ENCODE data around the gene TMEM150C. TPM values are rescaled to one million over a fixed set of nuclear protein-coding genes. Genes with fewer than 3 reads are reported as not detected.
"Not testable (repeated sequence)": the region's sequence is repeated elsewhere in the genome, so short reads cannot be mapped to it uniquely, and the experiment has no call there.

TMEM150C gene
- polyA plus RNA-seq, 4 donors, result 0.45 to 6.2 (median 1.8) TPM

- WGBS, 3 donors, result 4 to 15% (median 12%) methylated on average over 32 to 61 of the region's 61 CpGs
Observed at GRCh38 chr4:82560853-82561785, 669 bp downstream of the TMEM150C start.

DNA sequence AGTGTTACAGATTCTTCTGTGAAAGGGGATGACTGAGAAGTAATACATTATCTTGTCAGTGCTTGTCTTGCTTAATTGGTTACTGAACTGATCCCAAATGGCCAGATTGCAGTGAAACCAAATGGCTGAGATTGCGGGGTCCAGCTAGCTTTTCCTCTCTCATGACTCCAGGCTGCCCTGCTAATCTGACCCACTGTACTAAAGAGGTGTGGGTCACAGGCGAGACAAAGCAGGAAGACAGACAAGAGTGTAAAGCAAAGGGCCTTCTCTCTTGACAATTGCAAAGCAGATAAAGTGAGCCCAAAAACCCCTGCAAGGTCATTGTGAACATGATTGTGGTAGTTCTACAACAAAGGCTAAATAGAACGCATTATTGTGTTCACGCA, 2.1 kb downstream of the TMEM150C start:
- no peak overlapping the region for H3K27ac ChIP-seq (ENCODE audit: low read depth in 1 of 3, low read length in 2 of 3)
- H3K4me3 ChIP-seq (ENCODE audit: low read depth in 1 of 3, low read length in 3 of 3), result no peak overlapping the region
- H3K9me3 ChIP-seq (ENCODE audit: control insufficient read depth in 2 of 2, insufficient read depth in 1 of 2, low read depth in 1 of 2, low read length in 1 of 2), result no peaks in the 10 kb centered on the region
- DNase-seq (no peak), FAIRE-seq (no peak)
- H3K4me1 ChIP-seq (ENCODE audit: control insufficient read depth in 3 of 3, insufficient read depth in 2 of 3, low read depth in 1 of 3, low read length in 2 of 3), result peaks cover 0 to 6% (median 2%) of the 10 kb centered on the region in 3 donors
- no peaks in the 10 kb centered on the region for H3K36me3 ChIP-seq (ENCODE audit: control insufficient read depth in 3 of 3, insufficient read depth in 2 of 3, low read depth in 1 of 3, low read length in 3 of 3)
- H3K27me3 ChIP-seq (ENCODE audit: control insufficient read depth in 3 of 3, insufficient read depth in 3 of 3, low read length in 3 of 3), result peaks cover 0 to 13% (median 0%) of the 10 kb centered on the region in 3 donors
- whole genome bisulfite sequencing, 3 donors, result 28 to 70% (median 58%) methylated on average over 4 of the region's 4 CpGs

More at GRCh38 chr4:82560853-82561785, 669 bp downstream of the TMEM150C start:
- peak; percentile 35 to 49 for DNase-seq
- FAIRE-seq, result no peak
- Histone ChIP-seq H3K9me3 (ENCODE audit: control insufficient read depth in 2 of 2, insufficient read depth in 1 of 2, low read depth in 1 of 2, low read length in 1 of 2) (no peaks in the 10 kb centered on the region), H3K4me3 (ENCODE audit: low read depth in 1 of 3, low read length in 3 of 3) (peak overlapping the region; percentile 44 to 80 (median 44)), H3K4me1 (ENCODE audit: control insufficient read depth in 3 of 3, insufficient read depth in 2 of 3, low read depth in 1 of 3, low read length in 2 of 3) (peaks cover 0 to 6% (median 2%) of the 10 kb centered on the region in 3 donors), H3K27ac (ENCODE audit: low read depth in 1 of 3, low read length in 2 of 3) (no peak overlapping the region), H3K27me3 (ENCODE audit: control insufficient read depth in 3 of 3, insufficient read depth in 3 of 3, low read length in 3 of 3) (peaks cover 0 to 13% (median 0%) of the 10 kb centered on the region in 3 donors), H3K36me3 (ENCODE audit: control insufficient read depth in 3 of 3, insufficient read depth in 2 of 3, low read depth in 1 of 3, low read length in 3 of 3) (no peaks in the 10 kb centered on the region)

GRCh38 chr4:82559090-82559734, 2.6 kb downstream of the TMEM150C start:
- H3K27ac ChIP-seq (ENCODE audit: low read depth in 1 of 3, low read length in 2 of 3); H3K4me1 ChIP-seq (ENCODE audit: control insufficient read depth in 3 of 3, insufficient read depth in 2 of 3, low read depth in 1 of 3, low read length in 2 of 3); FAIRE-seq; H3K9me3 ChIP-seq (ENCODE audit: control insufficient read depth in 2 of 2, insufficient read depth in 1 of 2, low read depth in 1 of 2, low read length in 1 of 2); H3K4me3 ChIP-seq (ENCODE audit: low read depth in 1 of 3, low read length in 3 of 3); H3K36me3 ChIP-seq (ENCODE audit: control insufficient read depth in 3 of 3, insufficient read depth in 2 of 3, low read depth in 1 of 3, low read length in 3 of 3): not testable (repeated sequence)
- WGBS, 3 donors, result 14 to 59% (median 41%) methylated on average over 13 of the region's 13 CpGs
- DNase-seq, result peak in 1 of 2 donors; percentile 29
- H3K27me3 ChIP-seq (ENCODE audit: control insufficient read depth in 3 of 3, insufficient read depth in 3 of 3, low read length in 3 of 3), result peaks cover 0 to 13% (median 0%) of the 10 kb centered on the region in 3 donors

GRCh38 chr4:82555276-82555675, 6.5 kb downstream of the TMEM150C start:
- FAIRE-seq, result no peak
- H3K4me3 ChIP-seq (ENCODE audit: low read depth in 1 of 3, low read length in 3 of 3), result no peak overlapping the region
- WGBS, 3 donors, result 70 to 86% (median 78%) methylated on average over 3 of the region's 3 CpGs

DNA sequence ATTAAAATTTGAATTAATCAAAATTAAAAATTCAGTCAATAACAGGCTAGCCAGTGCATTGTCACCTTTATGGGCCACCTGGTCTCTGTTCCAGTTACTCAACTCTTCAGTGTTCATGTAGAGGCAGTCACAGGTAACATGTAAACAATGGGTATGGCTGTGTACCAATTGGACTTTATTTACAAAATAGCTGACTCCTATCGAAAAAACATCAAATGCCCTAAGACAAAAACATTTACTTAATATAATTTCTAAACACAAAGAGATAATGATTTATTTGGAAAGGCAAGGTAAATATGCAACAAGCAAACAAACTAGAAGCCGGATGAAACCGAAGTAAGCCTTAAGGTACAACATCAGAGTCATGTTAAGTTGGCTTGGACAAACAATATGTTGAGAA, 8.8 kb downstream of the TMEM150C start:
- Histone ChIP-seq H3K4me1 (ENCODE audit: control insufficient read depth in 3 of 3, insufficient read depth in 2 of 3, low read depth in 1 of 3, low read length in 2 of 3) (no peaks in the 10 kb centered on the region), H3K27ac (ENCODE audit: low read depth in 1 of 3, low read length in 2 of 3) (no peak overlapping the region), H3K27me3 (ENCODE audit: control insufficient read depth in 3 of 3, insufficient read depth in 3 of 3, low read length in 3 of 3) (no peaks in the 10 kb centered on the region), H3K9me3 (ENCODE audit: control insufficient read depth in 2 of 2, insufficient read depth in 1 of 2, low read depth in 1 of 2, low read length in 1 of 2) (peaks cover 2 to 3% of the 10 kb centered on the region in 2 donors), H3K4me3 (ENCODE audit: low read depth in 1 of 3, low read length in 3 of 3) (no peak overlapping the region), H3K36me3 (ENCODE audit: control insufficient read depth in 3 of 3, insufficient read depth in 2 of 3, low read depth in 1 of 3, low read length in 3 of 3) (no peaks in the 10 kb centered on the region)
- DNase-seq, result no peak
- WGBS, 3 donors, result 76 to 84% (median 81%) methylated on average over 3 of the region's 3 CpGs
- FAIRE-seq, result no peak

More at GRCh38 chr4:82555276-82555675, 6.5 kb downstream of the TMEM150C start:
- no peaks in the 10 kb centered on the region for H3K36me3 ChIP-seq (ENCODE audit: control insufficient read depth in 3 of 3, insufficient read depth in 2 of 3, low read depth in 1 of 3, low read length in 3 of 3)
- no peaks in the 10 kb centered on the region for H3K9me3 ChIP-seq (ENCODE audit: control insufficient read depth in 2 of 2, insufficient read depth in 1 of 2, low read depth in 1 of 2, low read length in 1 of 2)
- no peaks in the 10 kb centered on the region for H3K4me1 ChIP-seq (ENCODE audit: control insufficient read depth in 3 of 3, insufficient read depth in 2 of 3, low read depth in 1 of 3, low read length in 2 of 3)
- no peak overlapping the region for H3K27ac ChIP-seq (ENCODE audit: low read depth in 1 of 3, low read length in 2 of 3)
- no peaks in the 10 kb centered on the region for H3K27me3 ChIP-seq (ENCODE audit: control insufficient read depth in 3 of 3, insufficient read depth in 3 of 3, low read length in 3 of 3)
- DNase-seq, result no peak

DNA sequence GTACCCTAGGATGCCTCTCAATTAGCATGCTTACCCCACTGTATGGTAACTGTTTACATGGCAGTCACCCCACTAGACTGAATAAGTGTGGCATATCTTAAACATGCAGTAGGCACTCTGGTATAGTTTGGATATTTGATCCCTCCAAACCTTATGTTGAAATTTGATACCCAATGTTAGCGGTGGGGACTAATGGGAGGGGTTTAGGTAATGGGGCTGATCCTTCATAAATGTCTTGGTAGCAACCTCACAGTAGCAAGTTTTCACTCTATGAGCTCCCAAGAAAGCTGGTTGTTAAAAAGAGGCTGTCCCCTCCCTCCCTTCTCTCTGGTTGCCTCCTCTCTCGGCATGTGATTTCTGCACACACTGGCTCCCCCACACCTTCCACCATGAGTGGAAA, 10.1 kb downstream of the TMEM150C start:
- WGBS, 3 donors, result 83 to 97% (median 92%) methylated on average over 2 of the region's 2 CpGs
- DNase-seq, result no peak

DNA sequence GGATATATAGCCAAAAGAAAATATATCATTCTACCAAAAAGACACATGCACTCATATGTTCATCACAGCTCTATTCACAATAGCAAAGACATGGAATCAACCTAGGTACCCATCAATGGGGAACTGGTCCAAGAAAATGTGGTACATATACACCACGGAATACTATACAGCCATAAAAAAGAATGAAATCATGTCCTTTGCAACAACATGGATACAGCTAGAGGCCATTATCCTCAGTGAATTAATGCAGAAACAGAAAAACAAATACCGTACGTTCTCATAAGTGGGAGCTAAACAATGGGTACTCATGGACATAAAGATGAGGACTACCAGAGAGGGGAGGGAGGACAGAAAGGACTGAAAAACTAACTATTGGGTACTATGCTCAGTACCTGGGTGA, 13.9 kb downstream of the TMEM150C start:
- H3K4me1 ChIP-seq (ENCODE audit: control insufficient read depth in 3 of 3, insufficient read depth in 2 of 3, low read depth in 1 of 3, low read length in 2 of 3); H3K9me3 ChIP-seq (ENCODE audit: control insufficient read depth in 2 of 2, insufficient read depth in 1 of 2, low read depth in 1 of 2, low read length in 1 of 2); H3K4me3 ChIP-seq (ENCODE audit: low read depth in 1 of 3, low read length in 3 of 3); H3K27me3 ChIP-seq (ENCODE audit: control insufficient read depth in 3 of 3, insufficient read depth in 3 of 3, low read length in 3 of 3); FAIRE-seq; DNase-seq; H3K36me3 ChIP-seq (ENCODE audit: control insufficient read depth in 3 of 3, insufficient read depth in 2 of 3, low read depth in 1 of 3, low read length in 3 of 3); H3K27ac ChIP-seq (ENCODE audit: low read depth in 1 of 3, low read length in 2 of 3): not testable (repeated sequence)
- WGBS, 3 donors, result 93 to 96% (median 95%) methylated on average over 3 of the region's 3 CpGs

More for the DNA sequence above, 10.1 kb downstream of the TMEM150C start:
- Histone ChIP-seq H3K9me3 (ENCODE audit: control insufficient read depth in 2 of 2, insufficient read depth in 1 of 2, low read depth in 1 of 2, low read length in 1 of 2) (peaks cover 2 to 3% of the 10 kb centered on the region in 2 donors), H3K4me1 (ENCODE audit: control insufficient read depth in 3 of 3, insufficient read depth in 2 of 3, low read depth in 1 of 3, low read length in 2 of 3) (no peaks in the 10 kb centered on the region), H3K36me3 (ENCODE audit: control insufficient read depth in 3 of 3, insufficient read depth in 2 of 3, low read depth in 1 of 3, low read length in 3 of 3) (no peaks in the 10 kb centered on the region), H3K27ac (ENCODE audit: low read depth in 1 of 3, low read length in 2 of 3) (no peak overlapping the region), H3K27me3 (ENCODE audit: control insufficient read depth in 3 of 3, insufficient read depth in 3 of 3, low read length in 3 of 3) (no peaks in the 10 kb centered on the region), H3K4me3 (ENCODE audit: low read depth in 1 of 3, low read length in 3 of 3) (no peak overlapping the region)
- no peak for FAIRE-seq

- 73 to 90% (median 88%) methylated on average over 1 of the region's 1 CpG for WGBS, 3 donors
- Histone ChIP-seq H3K36me3 (ENCODE audit: control insufficient read depth in 3 of 3, insufficient read depth in 2 of 3, low read depth in 1 of 3, low read length in 3 of 3) (no peaks in the 10 kb centered on the region), H3K9me3 (ENCODE audit: control insufficient read depth in 2 of 2, insufficient read depth in 1 of 2, low read depth in 1 of 2, low read length in 1 of 2) (no peaks in the 10 kb centered on the region), H3K27ac (ENCODE audit: low read depth in 1 of 3, low read length in 2 of 3) (no peak overlapping the region), H3K27me3 (ENCODE audit: control insufficient read depth in 3 of 3, insufficient read depth in 3 of 3, low read length in 3 of 3) (no peaks in the 10 kb centered on the region), H3K4me3 (ENCODE audit: low read depth in 1 of 3, low read length in 3 of 3) (no peak overlapping the region), H3K4me1 (ENCODE audit: control insufficient read depth in 3 of 3, insufficient read depth in 2 of 3, low read depth in 1 of 3, low read length in 2 of 3) (peaks cover 0 to 3% (median 0%) of the 10 kb centered on the region in 3 donors)
- no peak for FAIRE-seq
- DNase-seq, result no peak
Observed at GRCh38 chr4:82543131-82543530, 18.7 kb downstream of the TMEM150C start.

All from small intestine (tissue), 7 donors.